WTC11 (cell line): ENCODE measurements around the gene FGR.

Source experiments
- CTCF ChIP-seq: fragments of 200-600 bp; IDR thresholded peaks from 2 replicates; pipeline ENCODE4 v1.8.0; 2022; ENCODE audit warnings: antibody characterized with exemption
- MYBL2 ChIP-seq: sonication (generic); formaldehyde crosslinking; IDR thresholded peaks from 2 replicates; pipeline ENCODE4 v1.8.1; 2023; ENCODE audit warnings: mild to moderate bottlenecking, moderate library complexity, missing genetic modification reagents
- PRDM15 ChIP-seq: sonication (generic); formaldehyde crosslinking; IDR thresholded peaks from 2 replicates; pipeline ENCODE4 v1.8.0; 2022; ENCODE audit warnings: missing genetic modification reagents

GRCh38 chr1:27581823-27582243, 53.2 kb downstream of the FGR start:
- no peak for TF ChIP-seq MYBL2 (CRISPR knock-in tag)
- TF ChIP-seq CTCF = no peak
- TF ChIP-seq PRDM15 (CRISPR knock-in tag) = no peak
